HG03575 (cell line): ENCODE measurements around the gene FSD2.
A peak's percentile ranks its signal among the peaks of the same experiment; 100 is the strongest.
"Not testable (repeated sequence)": the region's sequence is repeated elsewhere in the genome, so short reads cannot be mapped to it uniquely, and the experiment has no call there.

ENCODE experiments used
- ATAC-seq: cut with Tn5 transposase; IDR thresholded peaks from one replicate; pipeline ENCODE4 v1.9.1; 2021; ENCODE audit not compliant: unreplicated experiment, insufficient number of reproducible peaks, low FRiP score; ENCODE audit errors: extremely low read depth

The FSD2 gene

GRCh38 chr15:82832601-82833361 lies 26.9 kb upstream of the FSD2 start:
- peak; percentile 71 for ATAC-seq

DNA sequence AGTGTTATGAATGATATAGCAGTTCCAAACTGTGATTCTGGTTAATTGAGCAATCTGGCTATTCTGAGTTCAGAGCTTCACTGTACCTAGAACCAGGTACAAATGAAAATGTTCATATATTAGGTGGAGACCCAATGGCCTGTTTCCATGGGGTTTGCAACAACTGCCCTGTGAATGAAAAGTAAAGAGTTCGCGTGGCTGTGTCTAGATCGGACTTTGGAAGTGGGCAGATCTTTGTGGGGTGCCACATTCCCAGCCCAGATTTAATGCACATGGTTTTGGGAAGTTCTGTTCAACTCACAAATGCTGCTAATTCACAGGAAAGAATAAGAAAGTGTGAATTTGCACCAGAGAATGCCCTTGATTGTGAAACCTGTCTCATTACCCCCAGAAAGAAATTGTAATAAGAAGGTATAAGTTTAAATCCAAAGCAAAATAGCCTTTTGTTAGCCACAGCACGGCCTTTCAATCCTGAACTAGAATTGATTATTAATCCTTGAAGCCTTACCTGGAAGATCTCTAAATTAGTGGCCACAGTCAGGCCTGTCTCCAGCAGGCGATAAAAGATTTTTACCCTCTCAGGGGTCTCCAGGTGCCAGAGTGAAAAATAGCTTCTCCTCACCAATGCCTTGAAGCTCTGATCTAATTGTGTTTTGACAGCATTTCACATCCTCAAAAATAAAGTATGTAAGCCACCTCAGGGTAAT lies 26.2 kb upstream of the FSD2 start:
- no peak for ATAC-seq

- ATAC-seq, result no peak
Observed at GRCh38 chr15:82830427-82831173, 24.7 kb upstream of the FSD2 start.

- no peak for ATAC-seq
Observed at GRCh38 chr15:82829234-82829633, 23.4 kb upstream of the FSD2 start.

DNA sequence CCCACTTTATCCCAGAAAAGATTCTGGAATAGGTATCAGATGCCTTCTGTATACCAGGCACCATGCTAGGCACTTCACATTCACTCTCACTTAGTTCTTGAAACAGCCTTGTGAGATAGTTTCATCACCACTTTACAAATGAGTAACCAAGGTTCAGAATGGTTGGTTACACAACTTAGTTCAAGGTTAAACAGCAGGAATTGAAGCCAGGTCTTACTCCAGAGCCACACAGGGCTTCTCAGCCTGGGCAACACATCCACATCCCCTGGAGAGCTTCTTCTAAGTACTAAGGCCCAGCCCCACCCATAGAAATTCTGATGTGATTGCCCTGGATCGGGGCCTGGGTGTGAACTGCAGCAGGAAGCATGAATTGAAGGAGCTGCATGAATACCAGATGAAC lies 22.2 kb upstream of the FSD2 start:
- ATAC-seq, result no peak

- no peak for ATAC-seq
Observed at GRCh38 chr15:82823049-82823448, 17.2 kb upstream of the FSD2 start.

GRCh38 chr15:82821851-82822250 lies 16.0 kb upstream of the FSD2 start:
- ATAC-seq, result not testable (repeated sequence)

- ATAC-seq, result not testable (repeated sequence)
Observed at GRCh38 chr15:82821396-82821795, 15.5 kb upstream of the FSD2 start.

- ATAC-seq, result no peak
Observed at GRCh38 chr15:82820128-82820527, 14.3 kb upstream of the FSD2 start.

- no peak for ATAC-seq
Observed at GRCh38 chr15:82812994-82813393, 7.1 kb upstream of the FSD2 start.

GRCh38 chr15:82810890-82811426 lies 5.1 kb upstream of the FSD2 start:
- no peak for ATAC-seq

DNA sequence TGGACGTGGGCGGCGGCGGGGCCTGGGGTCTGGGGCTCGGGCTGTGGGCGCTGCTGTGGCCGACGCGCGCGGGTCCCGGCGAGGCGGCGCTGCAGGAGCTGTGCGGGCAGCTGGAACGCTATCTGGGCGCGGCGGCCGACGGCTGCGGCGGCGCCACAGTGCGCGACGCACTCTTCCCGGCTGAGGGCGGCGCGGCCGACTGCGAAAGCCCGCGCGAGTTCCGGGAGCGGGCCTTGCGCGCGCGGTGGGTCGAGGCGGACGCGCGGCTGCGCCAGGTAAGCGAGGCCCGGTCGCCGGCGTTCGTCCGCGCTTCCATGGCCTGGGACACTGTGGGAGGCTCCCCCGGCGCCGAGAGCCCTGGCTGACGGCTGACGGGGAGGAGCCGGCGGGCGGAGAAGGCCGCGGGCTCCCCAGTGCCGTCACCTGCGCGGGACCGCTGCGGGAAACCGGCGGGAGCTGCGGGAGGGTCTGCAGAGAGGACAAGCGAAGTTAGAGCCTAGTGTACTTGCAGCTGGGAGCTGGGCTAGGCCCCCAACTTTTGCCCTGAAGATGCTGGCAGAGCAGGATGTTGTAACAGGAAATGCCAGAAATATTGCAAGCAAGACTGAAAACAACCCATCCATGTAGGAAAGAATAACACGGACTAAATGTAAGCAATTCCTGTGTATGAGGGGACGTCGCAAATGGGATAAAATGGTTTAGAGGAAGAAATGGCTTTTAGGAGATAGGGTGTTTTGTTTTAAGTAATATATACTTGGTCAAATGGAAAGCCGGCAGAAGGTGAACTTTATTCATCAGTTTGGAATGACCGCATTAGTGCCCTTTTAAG lies 4.4 kb upstream of the FSD2 start:
- no peak for ATAC-seq

GRCh38 chr15:82809308-82810060 lies 3.6 kb upstream of the FSD2 start, which contains the start of gene WHAMM:
WHAMM (plus strand) TSS chr15:82809628; CDS start chr15:82809727, 99 bp downstream.
- ATAC-seq, result peak; percentile 41

DNA sequence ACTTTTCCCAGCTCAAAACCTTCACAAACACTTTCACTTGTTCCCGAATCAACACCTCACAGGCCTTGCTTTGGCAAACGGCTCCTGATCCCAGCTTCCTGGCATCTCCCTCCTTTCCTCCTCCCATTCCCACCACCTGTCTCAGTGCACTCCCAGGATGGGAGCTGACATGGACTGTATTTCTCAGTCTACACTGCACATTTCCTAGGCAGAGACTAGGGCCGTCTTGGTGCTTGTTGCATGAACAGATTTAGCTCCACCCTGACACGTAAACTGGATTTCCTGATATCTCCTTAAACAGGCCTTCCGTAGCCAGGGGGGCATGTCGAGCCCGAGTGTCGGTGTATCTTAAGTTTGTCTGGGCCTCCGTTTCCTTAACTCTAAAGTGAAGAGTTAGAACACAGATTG lies 2.8 kb upstream of the FSD2 start:
- ATAC-seq, result no peak

DNA sequence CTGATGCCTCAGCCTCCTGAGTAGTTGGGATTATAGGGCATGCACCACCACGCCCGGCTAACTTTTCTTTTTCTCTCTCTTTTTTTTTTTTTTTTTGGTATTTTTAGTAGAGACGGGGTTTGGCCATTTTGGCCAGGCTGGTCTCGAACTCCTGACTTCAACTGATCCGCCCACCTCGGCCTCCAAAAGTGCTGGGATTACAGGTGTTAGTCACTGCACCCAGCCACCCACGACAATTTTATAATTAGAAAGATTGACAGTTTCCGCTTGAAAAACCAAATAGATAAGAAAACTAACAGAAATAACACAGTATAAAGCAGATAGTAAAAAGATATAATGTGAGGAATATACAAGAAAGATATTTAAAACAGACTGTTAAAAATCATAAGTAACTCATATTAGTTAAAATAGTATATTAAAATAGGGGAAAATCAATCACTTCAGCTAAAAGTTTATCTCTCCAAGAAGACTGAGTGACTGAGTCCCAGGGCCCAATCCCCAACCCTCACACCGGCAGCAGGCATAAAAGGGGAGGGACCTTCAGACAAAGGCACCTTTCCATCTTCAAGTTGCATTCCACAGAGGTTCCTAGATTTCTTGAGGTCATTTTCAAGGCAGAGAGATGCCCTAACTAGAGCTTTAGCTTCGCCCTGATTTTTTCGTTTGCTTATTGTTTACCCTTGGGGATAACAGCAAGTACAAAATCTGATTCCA lies 2.2 kb upstream of the FSD2 start:
- no peak for ATAC-seq

GRCh38 chr15:82804575-82804949 lies 1.3 kb downstream of the FSD2 start:
- ATAC-seq, result no peak

DNA sequence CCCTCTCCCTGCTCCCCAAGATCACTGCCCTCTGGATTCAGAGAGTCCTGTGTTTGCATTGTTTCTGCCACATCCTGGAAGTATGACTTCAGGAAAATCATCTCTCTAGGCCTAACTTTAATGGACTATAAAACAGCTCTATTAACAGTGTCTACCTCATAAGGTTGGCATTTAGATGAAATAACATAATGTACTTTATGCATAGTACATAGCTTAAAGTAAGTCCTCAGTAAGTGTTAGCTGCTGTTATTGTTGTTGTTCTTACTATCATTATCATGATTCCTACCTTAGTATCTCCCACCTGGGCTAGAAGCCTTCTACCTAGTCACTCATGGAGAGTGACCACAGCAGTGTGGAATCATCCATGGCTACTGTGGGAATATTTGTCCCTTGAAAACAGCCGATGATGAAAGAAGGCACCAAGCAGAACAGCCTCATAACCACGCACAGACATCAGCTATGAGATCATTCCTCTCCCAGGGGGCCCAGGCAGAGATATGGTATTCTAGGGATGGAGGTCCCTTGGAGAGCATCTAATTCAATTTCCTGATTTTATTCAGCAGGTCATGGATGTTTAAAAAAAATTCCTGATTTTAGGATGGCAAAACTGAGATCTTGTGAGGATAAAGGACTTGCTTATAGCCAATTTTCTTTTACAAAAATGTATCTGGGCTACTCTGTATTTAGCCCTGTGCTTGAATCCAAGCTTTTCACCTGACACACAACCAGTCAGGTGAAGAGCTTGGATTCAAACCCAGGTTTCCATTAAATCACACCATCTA lies 1.9 kb downstream of the FSD2 start:
- no peak for ATAC-seq
